Fibroblast of skin of scalp (primary cell): ENCODE measurements around the gene SHANK3. TPM values are rescaled to one million over a fixed set of nuclear protein-coding genes. Genes with fewer than 3 reads are reported as not detected.
"Not testable (repeated sequence)": the region's sequence is repeated elsewhere in the genome, so short reads cannot be mapped to it uniquely, and the experiment has no call there.

Experiments used
- DNase-seq: peaks from one replicate; pipeline ENCODE4 v3.0.0-alpha.2; 2013
- polyA plus RNA-seq, 2 experiments: library from polyadenylated mRNA; unstranded; fragments of 120-200 nt; gene quantifications; one replicate each; pipeline ENCODE4 v1.2.1, GENCODE V29; 2013; ENCODE audit not compliant: insufficient read length in 2 of 2

The SHANK3 gene
- 3.9 TPM for polyA plus RNA-seq (2013, experiment 1 of 2; ENCODE audit: insufficient read length)
- 4.3 TPM for polyA plus RNA-seq (2013, experiment 2 of 2; ENCODE audit: insufficient read length)

GRCh38 chr22:50672471-50673230 is at the start of gene SHANK3:
TSS of gene SHANK3 (plus strand) at chr22:50672823.
- no peak for DNase-seq

GRCh38 chr22:50624347-50625130 is 48.1 kb upstream of the SHANK3 start:
- no peak for DNase-seq

GRCh38 chr22:50625131-50625567 is 47.5 kb upstream of the SHANK3 start:
- DNase-seq, result no peak

GRCh38 chr22:50625568-50626313 is 46.9 kb upstream of the SHANK3 start:
- DNase-seq, result no peak

- no peak for DNase-seq
Measured at GRCh38 chr22:50626314-50626849, 46.2 kb upstream of the SHANK3 start.

- DNase-seq, result no peak
Measured at GRCh38 chr22:50626850-50627641, 45.6 kb upstream of the SHANK3 start.

- DNase-seq, result peak; percentile 85
Measured at GRCh38 chr22:50627642-50628542, 44.7 kb upstream of the SHANK3 start, which contains the start of gene ARSA. TSS of gene ARSA (minus strand) at chr22:50628152. CDS start at chr22:50627779, 373 bp downstream.

GRCh38 chr22:50628543-50629134 is 44.0 kb upstream of the SHANK3 start:
- DNase-seq, result no peak

GRCh38 chr22:50630376-50630775 is 42.2 kb upstream of the SHANK3 start:
- no peak for DNase-seq

GRCh38 chr22:50633086-50633485 is 39.5 kb upstream of the SHANK3 start:
- no peak for DNase-seq

GRCh38 chr22:50633771-50634170 is 38.9 kb upstream of the SHANK3 start:
- no peak for DNase-seq

- no peak for DNase-seq
Measured at GRCh38 chr22:50635591-50635990, 37.0 kb upstream of the SHANK3 start.

- DNase-seq, result not testable (repeated sequence)
Measured at GRCh38 chr22:50640296-50640695, 32.3 kb upstream of the SHANK3 start.

- no peak for DNase-seq
Measured at GRCh38 chr22:50640857-50641647, 31.6 kb upstream of the SHANK3 start.

- DNase-seq, result peak; percentile 26
Measured at GRCh38 chr22:50641696-50642607, 30.7 kb upstream of the SHANK3 start.

- not testable (repeated sequence) for DNase-seq
Measured at GRCh38 chr22:50643021-50643820, 29.4 kb upstream of the SHANK3 start.

- not testable (repeated sequence) for DNase-seq
Measured at GRCh38 chr22:50643821-50644101, 28.9 kb upstream of the SHANK3 start.
